GM23338 (cell line): ENCODE measurements around the gene KIAA0040. TPM values are rescaled to one million over a fixed set of nuclear protein-coding genes. Genes with fewer than 3 reads are reported as not detected.

Source experiments
- ETS1 ChIP-seq: IDR thresholded peaks from 2 replicates; pipeline ENCODE4 v1.6.1; 2016; ENCODE audit warnings: antibody characterized with exemption
- EZH2 ChIP-seq: fragments of 200-600 bp; sonication (generic); IDR thresholded peaks from one replicate; pipeline ENCODE4 v1.8.0; 2017; ENCODE audit warnings: antibody characterized with exemption, mild to moderate bottlenecking, low read depth; ENCODE audit not compliant: unreplicated experiment
- NANOG ChIP-seq: IDR thresholded peaks from 2 replicates; pipeline ENCODE4 v1.6.1; 2016; ENCODE audit warnings: antibody characterized with exemption, borderline replicate concordance
- POLR2AphosphoS5 ChIP-seq: IDR thresholded peaks from 2 replicates; pipeline ENCODE4 v1.6.1; 2016; ENCODE audit warnings: antibody characterized with exemption, low read depth
- STAT1 ChIP-seq: IDR thresholded peaks from one replicate; pipeline ENCODE4 v1.6.1; 2016; ENCODE audit warnings: antibody characterized with exemption; ENCODE audit not compliant: unreplicated experiment
- ZNF114 ChIP-seq: fragments of 250-450 bp; sonication (Bioruptor Pico); IDR thresholded peaks from 2 replicates; pipeline ENCODE4 v1.5.0; 2020; ENCODE audit warnings: mild to moderate bottlenecking, moderate library complexity
- ZNF462 ChIP-seq: fragments of 250-450 bp; sonication (Bioruptor Pico); IDR thresholded peaks from 2 replicates; pipeline ENCODE4 v1.5.0; 2020; ENCODE audit warnings: mild to moderate bottlenecking, moderate library complexity
- polyA plus RNA-seq: library from polyadenylated mRNA; unstranded; fragments of >200 nt; fragmentation: Nextera tagmentation; extraction: Ambion mirVana; gene quantifications from 2 replicates; pipeline ENCODE4 v1.2.1, GENCODE V29; 2016
- total RNA-seq: library from RNA; depleted of rRNA; stranded (reverse); fragments of >200 nt; shearing (Covaris generic); gene quantifications from 2 replicates; pipeline ENCODE4 v1.2.3, GENCODE V29; 2014
- TF ChIP-seq, protein P1 (sequence below): IDR thresholded peaks from one replicate; pipeline ENCODE4 v1.6.1; 2018; ENCODE audit warnings: antibody characterized with exemption; ENCODE audit not compliant: unreplicated experiment

Gene KIAA0040
- total and polyA plus RNA-seq, 2 experiments from 2014 or later = 7.0 to 11.9 TPM

- no peak for TF ChIP-seq ZNF462 (CRISPR knock-in tag)
- no peak for TF ChIP-seq POLR2AphosphoS5
- no peak for TF ChIP-seq NANOG
- TF ChIP-seq ETS1 = no peak
- TF ChIP-seq EZH2 = no peak
- TF ChIP-seq, protein P1, sequence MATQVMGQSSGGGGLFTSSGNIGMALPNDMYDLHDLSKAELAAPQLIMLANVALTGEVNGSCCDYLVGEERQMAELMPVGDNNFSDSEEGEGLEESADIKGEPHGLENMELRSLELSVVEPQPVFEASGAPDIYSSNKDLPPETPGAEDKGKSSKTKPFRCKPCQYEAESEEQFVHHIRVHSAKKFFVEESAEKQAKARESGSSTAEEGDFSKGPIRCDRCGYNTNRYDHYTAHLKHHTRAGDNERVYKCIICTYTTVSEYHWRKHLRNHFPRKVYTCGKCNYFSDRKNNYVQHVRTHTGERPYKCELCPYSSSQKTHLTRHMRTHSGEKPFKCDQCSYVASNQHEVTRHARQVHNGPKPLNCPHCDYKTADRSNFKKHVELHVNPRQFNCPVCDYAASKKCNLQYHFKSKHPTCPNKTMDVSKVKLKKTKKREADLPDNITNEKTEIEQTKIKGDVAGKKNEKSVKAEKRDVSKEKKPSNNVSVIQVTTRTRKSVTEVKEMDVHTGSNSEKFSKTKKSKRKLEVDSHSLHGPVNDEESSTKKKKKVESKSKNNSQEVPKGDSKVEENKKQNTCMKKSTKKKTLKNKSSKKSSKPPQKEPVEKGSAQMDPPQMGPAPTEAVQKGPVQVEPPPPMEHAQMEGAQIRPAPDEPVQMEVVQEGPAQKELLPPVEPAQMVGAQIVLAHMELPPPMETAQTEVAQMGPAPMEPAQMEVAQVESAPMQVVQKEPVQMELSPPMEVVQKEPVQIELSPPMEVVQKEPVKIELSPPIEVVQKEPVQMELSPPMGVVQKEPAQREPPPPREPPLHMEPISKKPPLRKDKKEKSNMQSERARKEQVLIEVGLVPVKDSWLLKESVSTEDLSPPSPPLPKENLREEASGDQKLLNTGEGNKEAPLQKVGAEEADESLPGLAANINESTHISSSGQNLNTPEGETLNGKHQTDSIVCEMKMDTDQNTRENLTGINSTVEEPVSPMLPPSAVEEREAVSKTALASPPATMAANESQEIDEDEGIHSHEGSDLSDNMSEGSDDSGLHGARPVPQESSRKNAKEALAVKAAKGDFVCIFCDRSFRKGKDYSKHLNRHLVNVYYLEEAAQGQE = no peak
- TF ChIP-seq ZNF114 (CRISPR knock-in tag) = no peak
- no peak for TF ChIP-seq STAT1
These were observed 23.9 kb upstream of the KIAA0040 start (continued) for GRCh38 chr1:175216444-175216843.
